Keratinocyte (primary cell): Measurements from ENCODE around the gene KAT6B.

Source experiments
- EZH2 ChIP-seq: IDR thresholded peaks from one replicate; pipeline ENCODE4 v1.6.1; 2012; ENCODE audit warnings: inconsistent platforms, mild to moderate bottlenecking, low read length, moderate library complexity
- TF ChIP-seq, protein P1 (sequence below), 3 experiments: IDR thresholded peaks in 1 of 3; conservative IDR thresholded peaks in 1 of 3; optimal IDR thresholded peaks in 1 of 3; 2 replicates in 2 of 3; 3 replicates in 1 of 3; pipeline versions ENCODE3 to v1.5.1; 2011; ENCODE audit warnings: low read length in 3 of 3, mild to moderate bottlenecking in 3 of 3, moderate library complexity in 2 of 3, control low read depth in 1 of 3, inconsistent platforms in 1 of 3; ENCODE audit not compliant: insufficient read depth in 2 of 3; ENCODE audit errors: extremely low read depth in 1 of 3

DNA sequence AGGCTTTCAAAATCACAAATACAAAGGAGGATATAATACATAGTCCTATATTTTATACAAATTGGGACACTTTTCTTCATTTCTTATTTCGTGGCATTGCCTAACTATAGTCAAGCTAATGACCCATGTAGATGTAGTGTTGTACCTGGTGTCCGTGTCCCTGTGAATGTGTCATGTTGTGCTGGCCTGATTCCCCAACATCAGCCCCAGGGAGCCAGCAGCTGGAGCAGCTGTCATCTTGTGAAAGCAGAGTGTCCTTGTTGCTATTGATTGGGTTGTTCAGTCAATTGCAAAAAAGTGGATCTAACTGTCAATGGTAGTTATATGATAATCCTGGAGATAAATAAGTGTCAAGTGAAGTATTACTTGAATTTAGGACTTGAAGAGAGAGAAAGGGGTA lies 86.3 kb downstream of the KAT6B start:
- TF ChIP-seq, protein P1, sequence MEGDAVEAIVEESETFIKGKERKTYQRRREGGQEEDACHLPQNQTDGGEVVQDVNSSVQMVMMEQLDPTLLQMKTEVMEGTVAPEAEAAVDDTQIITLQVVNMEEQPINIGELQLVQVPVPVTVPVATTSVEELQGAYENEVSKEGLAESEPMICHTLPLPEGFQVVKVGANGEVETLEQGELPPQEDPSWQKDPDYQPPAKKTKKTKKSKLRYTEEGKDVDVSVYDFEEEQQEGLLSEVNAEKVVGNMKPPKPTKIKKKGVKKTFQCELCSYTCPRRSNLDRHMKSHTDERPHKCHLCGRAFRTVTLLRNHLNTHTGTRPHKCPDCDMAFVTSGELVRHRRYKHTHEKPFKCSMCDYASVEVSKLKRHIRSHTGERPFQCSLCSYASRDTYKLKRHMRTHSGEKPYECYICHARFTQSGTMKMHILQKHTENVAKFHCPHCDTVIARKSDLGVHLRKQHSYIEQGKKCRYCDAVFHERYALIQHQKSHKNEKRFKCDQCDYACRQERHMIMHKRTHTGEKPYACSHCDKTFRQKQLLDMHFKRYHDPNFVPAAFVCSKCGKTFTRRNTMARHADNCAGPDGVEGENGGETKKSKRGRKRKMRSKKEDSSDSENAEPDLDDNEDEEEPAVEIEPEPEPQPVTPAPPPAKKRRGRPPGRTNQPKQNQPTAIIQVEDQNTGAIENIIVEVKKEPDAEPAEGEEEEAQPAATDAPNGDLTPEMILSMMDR (optimal IDR thresholded peaks at IDR 0.05 in 1 of 3, IDR thresholded peaks at IDR 0.05 in 1 of 3, conservative IDR thresholded peaks at IDR 0.05 in 1 of 3; ENCODE audit: extremely low read depth in 1 of 3, insufficient read depth in 2 of 3, low read length in 3 of 3), result no peak
- TF ChIP-seq EZH2, result no peak
